Prostate gland (tissue), 2 donors: Measurements from ENCODE around the gene BCR.

Experiments
- CTCF ChIP-seq, 4 experiments: fragments of 200-600 bp in 2 of 4; fragments of 450-650 bp in 2 of 4; sonication (generic) in 2 of 4; IDR thresholded peaks; 1 replicate in 3 of 4; 2 replicates in 1 of 4; pipeline ENCODE4 v1.5.1; 2016 to 2019; ENCODE audit warnings: antibody characterized with exemption in 4 of 4, mild to moderate bottlenecking in 2 of 4, moderate library complexity in 2 of 4
- POLR2A ChIP-seq: fragments of 450-650 bp; IDR thresholded peaks from one replicate; pipeline ENCODE4 v1.6.1; 2016; ENCODE audit warnings: antibody characterized with exemption, mild to moderate bottlenecking

DNA sequence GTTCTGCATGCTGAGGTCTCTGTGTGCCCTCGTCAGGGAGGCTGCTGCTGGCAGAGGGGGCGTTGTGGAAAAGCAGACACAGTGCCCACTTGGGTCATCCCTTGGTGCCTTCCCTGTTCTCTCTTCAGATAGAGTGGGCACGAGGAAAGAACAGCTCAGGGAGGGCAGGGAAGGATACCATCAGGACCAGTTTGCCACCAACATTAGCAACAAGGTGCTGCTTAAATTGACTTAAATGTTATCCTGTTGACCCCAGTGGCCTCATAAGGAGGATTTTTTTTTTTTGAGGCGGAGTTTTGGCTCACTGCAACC lies 91.2 kb downstream of the BCR start:
- no peak for TF ChIP-seq POLR2A
- no peak for TF ChIP-seq CTCF (IDR thresholded peaks at IDR 0.05)
